ENCODE data around the gene CCND2.

- TF ChIP-seq MYC (IDR thresholded peaks at IDR 0.05; ENCODE audit: low read depth, low read length) (no peak), CTCF (IDR thresholded peaks at IDR 0.05; ENCODE audit: low read depth, low read length) (no peak), POLR2A (IDR thresholded peaks at IDR 0.05; ENCODE audit: extremely low read depth, insufficient read length) (no peak)
Measured at GRCh38 chr12:4259099-4259498, 14.5 kb upstream of the CCND2 start.
